A549 (cell line): ENCODE data around the gene ANXA6. TPM values are rescaled to one million over a fixed set of nuclear protein-coding genes. Genes with fewer than 3 reads are reported as not detected.

Experiments
- ATAC-seq, 2 experiments: fragments of 200-7000 bp in 1 of 2; fragments of >200 bp in 1 of 2; cut with Nextera tagmentation in 1 of 2; cut with Tn5 transposase in 1 of 2; 3 replicates each; pipeline versions ENCODE4 v1.8.0 to v1.9.1; 2018 to 2020; ENCODE audit warnings: mild to moderate bottlenecking in 1 of 2, moderate library complexity in 1 of 2
- CTCF ChIA-PET: fragments of 300-600 bp; sonication (Branson Sonifier 250); formaldehyde crosslinking; extraction: SDS; loops from one replicate; lab custom pipeline; 2021; ENCODE audit warnings: antibody characterized with exemption, inconsistent platforms; lab: Yijun Ruan, JAX
- POLR2A ChIA-PET: fragments of 350-600 bp; formaldehyde crosslinking; extraction: SDS; loops from one replicate; lab custom pipeline; 2021; ENCODE audit warnings: antibody characterized with exemption, inconsistent platforms; lab: Yijun Ruan, JAX
- DNase-seq, 2 experiments: peaks; one replicate each; pipeline versions ENCODE4 v3.0.0 to v3.0.0-alpha.2; 2011 to 2016; ENCODE audit warnings: low read depth in 1 of 2, low spot score in 1 of 2
- FAIRE-seq: peaks from 2 replicates; lab custom pipeline; 2011; peaks lifted over from hg19 to GRCh38; lab: Jason Lieb, UNC
- H3K27ac ChIP-seq, 2 experiments: fragments of >200 bp; sonication (Bioruptor Twin); formaldehyde crosslinking; 3 replicates each; pipeline ENCODE4 v1.5.1; 2016 to 2017
- H3K4me1 ChIP-seq: fragments of >200 bp; sonication (Bioruptor Twin); formaldehyde crosslinking; 3 replicates; pipeline ENCODE4 v1.6.1; 2016
- H3K4me2 ChIP-seq: fragments of >200 bp; sonication (Bioruptor Twin); formaldehyde crosslinking; 3 replicates; pipeline ENCODE4 v1.6.1; 2016
- H3K4me3 ChIP-seq: fragments of >200 bp; sonication (Bioruptor Twin); formaldehyde crosslinking; 3 replicates; pipeline ENCODE4 v1.5.1; 2016
- H3K9me3 ChIP-seq: fragments of >200 bp; sonication (Bioruptor Twin); formaldehyde crosslinking; 3 replicates; pipeline ENCODE4 v1.6.1; 2016
- BCL3 ChIP-seq: fragments of >200 bp; sonication (Bioruptor Twin); formaldehyde crosslinking; IDR thresholded peaks from 3 replicates; pipeline ENCODE4 v1.6.1; 2016
- BHLHE40 ChIP-seq: IDR thresholded peaks from 2 replicates; pipeline ENCODE4 v1.6.1; 2012; ENCODE audit warnings: low read depth, low read length, inconsistent platforms
- E2F6 ChIP-seq: IDR thresholded peaks from 2 replicates; pipeline ENCODE4 v1.6.1; 2012; ENCODE audit warnings: low read depth, borderline replicate concordance
- EHF ChIP-seq: fragments of 250-450 bp; sonication (Bioruptor Pico); IDR thresholded peaks from 2 replicates; pipeline ENCODE4 v1.5.0; 2020; ENCODE audit warnings: mild to moderate bottlenecking
- ELK1 ChIP-seq: fragments of 150-350 bp; IDR thresholded peaks from 2 replicates; pipeline ENCODE4 v1.6.1; 2014; ENCODE audit warnings: low read depth, mild to moderate bottlenecking, low read length
- FOSL2 ChIP-seq, 2 experiments: fragments of 450-650 bp in 1 of 2; fragments of >200 bp in 1 of 2; sonication (Bioruptor Twin) in 1 of 2; formaldehyde crosslinking; IDR thresholded peaks; 2 replicates each; pipeline versions ENCODE4 v1.5.0 to v1.6.1; 2016 to 2020; ENCODE audit warnings: mild to moderate bottlenecking in 1 of 2, moderate library complexity in 1 of 2
- GATA3 ChIP-seq: IDR thresholded peaks from 2 replicates; pipeline ENCODE4 v1.6.1; 2012; ENCODE audit warnings: borderline replicate concordance
- HES2 ChIP-seq: fragments of >200 bp; sonication (Bioruptor Twin); formaldehyde crosslinking; IDR thresholded peaks from 2 replicates; pipeline ENCODE4 v1.6.1; 2016
- HOXA7 ChIP-seq: fragments of 250-450 bp; sonication (Bioruptor Pico); IDR thresholded peaks from 2 replicates; pipeline ENCODE4 v1.5.0; 2020; ENCODE audit warnings: mild to moderate bottlenecking, moderate library complexity
- JUN ChIP-seq, 2 experiments: fragments of >200 bp; sonication (Bioruptor Twin); formaldehyde crosslinking; IDR thresholded peaks; 2 replicates in 1 of 2; 3 replicates in 1 of 2; pipeline ENCODE4 v1.6.1; 2016 to 2017
- KDM1A ChIP-seq: fragments of 200-600 bp; sonication (generic); IDR thresholded peaks from 2 replicates; pipeline ENCODE4 v1.6.1; 2016; ENCODE audit warnings: low read depth, mild to moderate bottlenecking
- MAZ ChIP-seq: fragments of 150-350 bp; IDR thresholded peaks from 2 replicates; pipeline ENCODE4 v1.6.1; 2014; ENCODE audit warnings: antibody characterized with exemption, low read depth, low read length, borderline replicate concordance
- NR3C1 ChIP-seq: fragments of >200 bp; sonication (Bioruptor Twin); formaldehyde crosslinking; IDR thresholded peaks from 3 replicates; pipeline ENCODE4 v1.6.1; 2017
- PHF8 ChIP-seq: fragments of 200-600 bp; sonication (generic); IDR thresholded peaks from 2 replicates; pipeline ENCODE4 v1.6.1; 2016; ENCODE audit warnings: low read depth, mild to moderate bottlenecking, antibody characterized with exemption, moderate library complexity, borderline replicate concordance
- POLR2AphosphoS2 ChIP-seq: conservative IDR thresholded peaks from 2 replicates; pipeline ENCODE4 v1.6.1; 2012; ENCODE audit warnings: low read length, improper control_type of control experiment, inconsistent platforms
- RARB ChIP-seq: fragments of 250-450 bp; sonication (Bioruptor Pico); IDR thresholded peaks from 2 replicates; pipeline ENCODE4 v1.8.0; 2021; ENCODE audit warnings: mild to moderate bottlenecking, moderate library complexity
- RCOR1 ChIP-seq: fragments of 150-350 bp; IDR thresholded peaks from 2 replicates; pipeline ENCODE4 v1.6.1; 2014; ENCODE audit warnings: antibody characterized with exemption, low read length, low read depth
- TP53 ChIP-seq: fragments of 250-450 bp; sonication (Bioruptor Pico); IDR thresholded peaks from 2 replicates; pipeline ENCODE4 v1.5.0; 2021; ENCODE audit warnings: mild to moderate bottlenecking, moderate library complexity
- ZC3H11A ChIP-seq: fragments of 450-650 bp; IDR thresholded peaks from 2 replicates; pipeline ENCODE4 v1.6.1; 2014; ENCODE audit warnings: antibody characterized with exemption, mild to moderate bottlenecking
- ZNF302 ChIP-seq: fragments of 250-450 bp; sonication (Bioruptor Pico); IDR thresholded peaks from 2 replicates; pipeline ENCODE4 v1.9.0; 2021; ENCODE audit warnings: inconsistent platforms, mild to moderate bottlenecking, moderate library complexity
- WGBS: methylation state at CpG from one replicate; pipeline ENCODE4 v1.1.6; 2017; ENCODE audit errors: missing lambda C conversion rate; 5-methylcytosine and 5-hydroxymethylcytosine counted together
- polyA plus RNA-seq, 4 experiments: library from polyadenylated mRNA; depleted of rRNA in 3 of 4; stranded (reverse); fragments of >200 nt; fragmentation: RNase III in 1 of 4; extraction: RNeasy Plus Mini Kit Qiagen cat#74134 plus additional on column Dnase treatment in 1 of 4; gene quantifications; 2 replicates in 3 of 4; 3 replicates in 1 of 4; pipeline ENCODE4 v1.2.3, GENCODE V29; 2011 to 2017

The ANXA6 gene
- polyA plus RNA-seq, 2 of the 4 experiments (the other 2 are of a cell fraction) = 32.4 to 53.0 TPM

- Histone ChIP-seq H3K27ac (peak overlapping the region; percentile 43 to 70; a peak in 4 of 6 replicates), H3K4me2 (peak overlapping the region; percentile 21), H3K4me3 (no peak overlapping the region), H3K4me1 (peaks cover 61% of the 10 kb centered on the region), H3K9me3 (no peaks in the 10 kb centered on the region)
- no peak for TF ChIP-seq EHF (CRISPR knock-in tag)
- no peak for TF ChIP-seq FOSL2 (IDR thresholded peaks at IDR 0.05)
- 0 out of 2 replicates have a peak, but pooled peaks have one; percentile 4 for TF ChIP-seq FOSL2 (CRISPR knock-in tag; IDR thresholded peaks at IDR 0.05)
- WGBS = 48% methylated on average over 5 of the region's 5 CpGs
- POLR2A ChIA-PET = interaction anchor here (1.5 kb wide), 1 partner anchor 13 kb away, joined by 3 read pairs; no protein-coding TSS in a partner anchor
- DNase-seq (peak in 1 of 2 experiments; percentile 44), ATAC-seq (peak; percentile 16 to 32; a peak in 3 of 6 replicates), FAIRE-seq (no peak)
- CTCF ChIA-PET = interaction anchor here (1.2 to 5.5 kb wide), 6 partner anchors 7 to 40 kb away, joined by 3 to 34 read pairs (median 8); no protein-coding TSS in a partner anchor
These were observed 81.8 kb downstream of the ANXA6 start for GRCh38 chr5:151075698-151076331.

- POLR2A ChIA-PET = no interaction called here
- H3K4me3 ChIP-seq = no peak overlapping the region
- H3K4me1 ChIP-seq = peaks cover 64% of the 10 kb centered on the region
- no peak for ATAC-seq
- H3K4me2 ChIP-seq = no peak overlapping the region
- peak overlapping the region; percentile 26 to 36; a peak in 3 of 6 replicates for H3K27ac ChIP-seq
- no peaks in the 10 kb centered on the region for H3K9me3 ChIP-seq
- WGBS = 93% methylated on average over 2 of the region's 2 CpGs
- no peak for FAIRE-seq
- DNase-seq = no peak
- TF ChIP-seq BHLHE40 = no peak
- no peak for TF ChIP-seq RARB
- no peak for TF ChIP-seq ZC3H11A
- TF ChIP-seq HOXA7 (CRISPR knock-in tag) = no peak
- no peak for TF ChIP-seq PHF8
- TF ChIP-seq RCOR1 = no peak
- TF ChIP-seq ELK1 = no peak
- TF ChIP-seq BCL3 = no peak
- TF ChIP-seq POLR2AphosphoS2 = no peak
- TF ChIP-seq TP53 = no peak
- no peak for TF ChIP-seq ZNF302 (CRISPR knock-in tag)
- no peak for TF ChIP-seq NR3C1
- no peak for TF ChIP-seq HES2
- TF ChIP-seq MAZ = no peak
- TF ChIP-seq GATA3 = no peak
- no peak for TF ChIP-seq E2F6
- CTCF ChIA-PET = interaction anchor here (1.1 to 5.5 kb wide), 4 partner anchors 8 to 41 kb away, joined by 3 to 34 read pairs (median 18); no protein-coding TSS in a partner anchor
These were observed 83.0 kb downstream of the ANXA6 start for GRCh38 chr5:151074557-151074956.

GRCh38 chr5:151073280-151073679 lies 84.3 kb downstream of the ANXA6 start:
- ATAC-seq (no peak), DNase-seq (no peak), FAIRE-seq (no peak)
- TF ChIP-seq BCL3 = no peak
- no peak for TF ChIP-seq ZNF302 (CRISPR knock-in tag)
- TF ChIP-seq GATA3 = no peak
- TF ChIP-seq JUN (IDR thresholded peaks at IDR 0.05) = 0 out of 5 replicates have a peak, but pooled peaks of 1 of the 2 experiments have one; percentile 6
- TF ChIP-seq KDM1A = peak; percentile 42; the same call in 1 of the 2 replicates
- no peak for TF ChIP-seq BHLHE40
- ChIA-PET CTCF (interaction anchor here (1.0 to 5.7 kb wide), 6 partner anchors 14 to 92 kb away, joined by 3 to 40 read pairs (median 6); no protein-coding TSS in a partner anchor), POLR2A (no interaction called here)
- WGBS = 89% methylated on average over 2 of the region's 2 CpGs
- Histone ChIP-seq H3K4me2 (peak overlapping the region; percentile 48), H3K9me3 (no peaks in the 10 kb centered on the region), H3K27ac (peak overlapping the region; percentile 67 to 83), H3K4me3 (no peak overlapping the region), H3K4me1 (peaks cover 60% of the 10 kb centered on the region)
